ENCODE results near the gene DCAF7. TPM values are rescaled to one million over a fixed set of nuclear protein-coding genes. Genes with fewer than 3 reads are reported as not detected.

The DCAF7 gene
- total RNA-seq, 1 donor from 2014 or later: 137 TPM

DNA sequence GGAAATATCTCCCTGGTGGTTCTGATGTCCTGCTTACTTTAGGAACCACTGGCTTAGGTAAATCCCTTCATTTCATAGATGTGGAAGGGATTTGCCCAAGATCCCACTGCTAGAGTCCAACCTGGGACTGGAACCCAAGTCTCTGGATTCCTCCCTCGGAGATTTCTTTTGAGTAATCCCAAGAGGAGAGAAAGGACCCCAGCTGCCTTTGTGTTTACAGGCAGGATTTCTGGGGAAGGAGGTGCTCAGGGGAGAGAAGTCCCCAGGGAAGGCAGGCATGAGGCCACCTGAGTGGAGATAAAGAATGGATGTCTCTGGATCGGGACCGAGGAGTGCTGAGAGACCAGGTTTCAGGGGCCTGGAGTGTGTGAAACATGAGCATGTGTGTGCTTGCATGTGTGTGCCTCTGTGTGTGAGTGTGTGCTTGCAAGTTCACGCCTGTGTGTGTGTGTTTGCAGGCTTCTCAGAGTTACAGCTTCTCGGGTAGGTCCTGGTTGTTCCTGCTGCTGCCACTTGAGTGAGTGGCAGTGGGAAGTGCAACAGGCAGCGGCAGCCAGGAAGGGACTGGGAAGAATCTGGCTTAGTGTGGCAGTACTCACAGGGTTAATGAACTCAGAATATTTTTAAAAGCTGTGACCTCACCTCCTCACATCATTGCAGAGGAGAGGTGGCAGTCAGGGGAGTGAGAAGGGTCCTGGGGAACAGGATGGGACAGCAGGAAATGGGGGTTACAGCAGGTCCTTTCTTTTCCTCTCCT is 24.9 kb upstream of the DCAF7 start:
- Mint-ChIP-seq H3K9me3 (ENCODE audit: unreplicated experiment) (peaks cover 3% of the 10 kb centered on the region), H3K4me1 (ENCODE audit: low read depth, unreplicated experiment) (peaks cover 7% of the 10 kb centered on the region), H3K27me3 (ENCODE audit: unreplicated experiment) (peaks cover 11% of the 10 kb centered on the region), H3K27ac (ENCODE audit: unreplicated experiment) (no peak overlapping the region), H3K4me3 (ENCODE audit: unreplicated experiment) (no peak overlapping the region), H3K36me3 (ENCODE audit: unreplicated experiment) (no peaks in the 10 kb centered on the region)
- no peak for DNase-seq
- TF ChIP-seq, protein P1, sequence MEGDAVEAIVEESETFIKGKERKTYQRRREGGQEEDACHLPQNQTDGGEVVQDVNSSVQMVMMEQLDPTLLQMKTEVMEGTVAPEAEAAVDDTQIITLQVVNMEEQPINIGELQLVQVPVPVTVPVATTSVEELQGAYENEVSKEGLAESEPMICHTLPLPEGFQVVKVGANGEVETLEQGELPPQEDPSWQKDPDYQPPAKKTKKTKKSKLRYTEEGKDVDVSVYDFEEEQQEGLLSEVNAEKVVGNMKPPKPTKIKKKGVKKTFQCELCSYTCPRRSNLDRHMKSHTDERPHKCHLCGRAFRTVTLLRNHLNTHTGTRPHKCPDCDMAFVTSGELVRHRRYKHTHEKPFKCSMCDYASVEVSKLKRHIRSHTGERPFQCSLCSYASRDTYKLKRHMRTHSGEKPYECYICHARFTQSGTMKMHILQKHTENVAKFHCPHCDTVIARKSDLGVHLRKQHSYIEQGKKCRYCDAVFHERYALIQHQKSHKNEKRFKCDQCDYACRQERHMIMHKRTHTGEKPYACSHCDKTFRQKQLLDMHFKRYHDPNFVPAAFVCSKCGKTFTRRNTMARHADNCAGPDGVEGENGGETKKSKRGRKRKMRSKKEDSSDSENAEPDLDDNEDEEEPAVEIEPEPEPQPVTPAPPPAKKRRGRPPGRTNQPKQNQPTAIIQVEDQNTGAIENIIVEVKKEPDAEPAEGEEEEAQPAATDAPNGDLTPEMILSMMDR (IDR thresholded peaks at IDR 0.05; ENCODE audit: partially characterized antibody, unreplicated experiment): no peak

- TF ChIP-seq, protein P1 (IDR thresholded peaks at IDR 0.05; ENCODE audit: partially characterized antibody, unreplicated experiment): no peak
- peaks cover 7% of the 10 kb centered on the region for H3K4me1 Mint-ChIP-seq (ENCODE audit: low read depth, unreplicated experiment)
- peaks cover 9% of the 10 kb centered on the region for H3K27me3 Mint-ChIP-seq (ENCODE audit: unreplicated experiment)
- no peak overlapping the region for H3K27ac Mint-ChIP-seq (ENCODE audit: unreplicated experiment)
- peaks cover 3% of the 10 kb centered on the region for H3K9me3 Mint-ChIP-seq (ENCODE audit: unreplicated experiment)
- no peak for DNase-seq
- no peaks in the 10 kb centered on the region for H3K36me3 Mint-ChIP-seq (ENCODE audit: unreplicated experiment)
- H3K4me3 Mint-ChIP-seq (ENCODE audit: unreplicated experiment): no peak overlapping the region
Measured at GRCh38 chr17:63526861-63527260, 23.4 kb upstream of the DCAF7 start.

DNA sequence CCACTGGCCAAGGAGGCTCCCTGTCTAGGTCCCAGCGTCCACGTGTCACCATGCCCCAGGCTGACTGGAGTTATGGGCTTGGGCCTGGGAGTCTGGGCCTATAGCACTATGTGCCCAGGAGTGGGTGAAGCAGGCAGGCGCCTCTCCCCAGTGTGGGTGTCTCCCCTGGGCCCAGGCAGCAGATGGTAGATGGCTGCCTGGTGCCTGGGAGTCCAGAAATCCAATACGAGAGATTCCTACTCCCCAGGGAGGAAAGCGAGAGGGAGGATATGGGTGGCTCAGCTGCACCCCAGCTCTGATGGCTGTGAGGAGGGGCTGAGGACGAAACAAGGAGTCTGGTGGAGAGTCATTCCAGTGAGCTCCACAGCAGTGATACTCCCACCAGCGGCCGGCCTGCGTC is 22.1 kb upstream of the DCAF7 start:
- Mint-ChIP-seq H3K36me3 (ENCODE audit: unreplicated experiment) (no peaks in the 10 kb centered on the region), H3K4me3 (ENCODE audit: unreplicated experiment) (no peak overlapping the region), H3K9me3 (ENCODE audit: unreplicated experiment) (peaks cover 3% of the 10 kb centered on the region), H3K4me1 (ENCODE audit: low read depth, unreplicated experiment) (peaks cover 7% of the 10 kb centered on the region), H3K27me3 (ENCODE audit: unreplicated experiment) (peaks cover 9% of the 10 kb centered on the region), H3K27ac (ENCODE audit: unreplicated experiment) (no peak overlapping the region)
- DNase-seq: no peak
- TF ChIP-seq, protein P1 (IDR thresholded peaks at IDR 0.05; ENCODE audit: partially characterized antibody, unreplicated experiment): no peak

DNA sequence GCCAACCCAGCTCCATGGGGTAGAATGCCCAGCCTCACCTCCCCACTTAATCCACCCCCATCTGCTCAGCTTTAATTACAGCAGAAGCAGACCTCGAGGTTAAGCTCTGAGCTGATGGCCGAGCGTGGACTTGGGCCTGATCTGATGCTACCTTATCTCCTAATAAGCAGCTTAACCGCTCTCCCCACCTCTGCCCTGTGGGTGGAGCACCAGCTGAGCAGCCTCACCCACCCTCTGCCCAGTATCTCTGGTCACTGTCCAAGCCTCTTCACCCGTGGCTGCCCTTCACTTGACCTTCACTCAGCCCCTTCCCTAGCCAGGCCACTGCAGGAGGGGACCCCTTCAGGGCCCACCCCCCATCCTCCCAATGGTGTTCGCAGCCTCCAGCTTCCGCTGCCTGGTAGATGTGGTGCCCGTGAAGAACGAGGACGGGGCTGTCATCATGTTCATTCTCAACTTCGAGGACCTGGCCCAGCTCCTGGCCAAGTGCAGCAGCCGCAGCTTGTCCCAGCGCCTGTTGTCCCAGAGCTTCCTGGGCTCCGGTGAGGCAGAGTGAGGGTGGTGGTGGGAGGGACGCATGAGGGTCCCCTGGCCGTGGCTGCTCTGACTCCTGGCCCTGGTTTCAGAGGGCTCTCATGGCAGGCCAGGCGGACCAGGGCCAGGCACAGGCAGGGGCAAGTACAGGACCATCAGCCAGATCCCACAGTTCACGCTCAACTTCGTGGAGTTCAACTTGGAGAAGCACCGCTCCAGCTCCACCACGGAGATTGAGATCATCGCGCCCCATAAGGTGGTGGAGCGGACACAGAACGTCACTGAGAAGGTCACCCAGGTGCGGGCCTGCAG is 20.3 kb upstream of the DCAF7 start:
- H3K4me3 Mint-ChIP-seq (ENCODE audit: unreplicated experiment): no peak overlapping the region
- no peak for DNase-seq
- H3K27ac Mint-ChIP-seq (ENCODE audit: unreplicated experiment): no peak overlapping the region
- no peaks in the 10 kb centered on the region for H3K4me1 Mint-ChIP-seq (ENCODE audit: low read depth, unreplicated experiment)
- H3K9me3 Mint-ChIP-seq (ENCODE audit: unreplicated experiment): peaks cover 3% of the 10 kb centered on the region
- H3K27me3 Mint-ChIP-seq (ENCODE audit: unreplicated experiment): peaks cover 13% of the 10 kb centered on the region
- H3K36me3 Mint-ChIP-seq (ENCODE audit: unreplicated experiment): no peaks in the 10 kb centered on the region
- TF ChIP-seq, protein P1 (IDR thresholded peaks at IDR 0.05; ENCODE audit: partially characterized antibody, unreplicated experiment): no peak
